HepG2 (cell line): ENCODE measurements around the gene FALEC. TPM values are rescaled to one million over a fixed set of nuclear protein-coding genes. Genes with fewer than 3 reads are reported as not detected.
A peak's percentile ranks its signal among the peaks of the same experiment; 100 is the strongest.

Source experiments
- CAMTA2 ChIP-seq: sonication (generic); formaldehyde crosslinking; IDR thresholded peaks from 2 replicates; pipeline ENCODE4 v1.4.0; 2020; ENCODE audit warnings: mild to moderate bottlenecking, missing genetic modification reagents, borderline replicate concordance
- CTCF ChIP-seq: sonication (generic); formaldehyde crosslinking; IDR thresholded peaks from 2 replicates; pipeline ENCODE4 v1.5.0; 2020; ENCODE audit warnings: mild to moderate bottlenecking, missing genetic modification reagents, moderate library complexity
- DDIT3 ChIP-seq: sonication (generic); formaldehyde crosslinking; IDR thresholded peaks from 2 replicates; pipeline ENCODE4 v1.4.0; 2020; ENCODE audit warnings: mild to moderate bottlenecking, missing genetic modification reagents
- GATA4 ChIP-seq: sonication (generic); IDR thresholded peaks from 2 replicates; pipeline ENCODE4 v1.6.1; 2016; ENCODE audit warnings: antibody characterized with exemption, low read depth, borderline replicate concordance
- HNF4G ChIP-seq, 2 experiments: sonication (generic) in 1 of 2; formaldehyde crosslinking in 1 of 2; IDR thresholded peaks; 2 replicates each; pipeline versions ENCODE4 v1.4.0 to v1.6.1; 2011 to 2020; ENCODE audit warnings: borderline replicate concordance in 2 of 2, low read depth in 2 of 2, mild to moderate bottlenecking in 2 of 2, low read length in 1 of 2, missing genetic modification reagents in 1 of 2, moderate library complexity in 1 of 2
- ISX ChIP-seq: sonication (generic); formaldehyde crosslinking; conservative IDR thresholded peaks from 2 replicates; pipeline ENCODE4 v1.5.0; 2020; ENCODE audit warnings: missing genetic modification reagents
- KLF6 ChIP-seq: IDR thresholded peaks from 2 replicates; pipeline ENCODE4 v1.8.0; 2016; ENCODE audit warnings: missing biosample characterization, missing genetic modification reagents
- KMT2B ChIP-seq: IDR thresholded peaks from 2 replicates; pipeline ENCODE4 v1.6.1; 2016; ENCODE audit warnings: missing genetic modification reagents, missing compliant biosample characterization
- NFE2L2 ChIP-seq: fragments of 150-350 bp; IDR thresholded peaks from 2 replicates; pipeline ENCODE4 v1.6.1; 2014; ENCODE audit warnings: low read length
- PAXIP1 ChIP-seq: sonication (generic); formaldehyde crosslinking; conservative IDR thresholded peaks from 2 replicates; pipeline ENCODE4 v1.4.0; 2020; ENCODE audit warnings: mild to moderate bottlenecking, missing genetic modification reagents, moderate library complexity
- PCBP2 ChIP-seq: fragments of 200-400 bp; formaldehyde crosslinking; optimal IDR thresholded peaks from 2 replicates; pipeline ENCODE3; 2018; ENCODE audit warnings: low read length, low read depth; ENCODE audit not compliant: poor library complexity, severe bottlenecking
- RXRB ChIP-seq: IDR thresholded peaks from 2 replicates; pipeline ENCODE4 v1.6.1; 2016; ENCODE audit warnings: borderline replicate concordance, missing genetic modification reagents, missing compliant biosample characterization
- SIX4 ChIP-seq: sonication (generic); formaldehyde crosslinking; IDR thresholded peaks from 2 replicates; pipeline ENCODE4 v1.4.0; 2020; ENCODE audit warnings: missing genetic modification reagents
- SNAPC2 ChIP-seq: sonication (generic); formaldehyde crosslinking; IDR thresholded peaks from 2 replicates; pipeline ENCODE4 v1.8.1; 2022; ENCODE audit warnings: mild to moderate bottlenecking, missing genetic modification reagents
- XRCC5 ChIP-seq: fragments of 200-400 bp; formaldehyde crosslinking; optimal IDR thresholded peaks from 2 replicates; pipeline ENCODE3; 2017; ENCODE audit warnings: mild to moderate bottlenecking, low read length
- ZNF333 ChIP-seq: sonication (generic); formaldehyde crosslinking; IDR thresholded peaks from 2 replicates; pipeline ENCODE4 v1.4.0; 2020; ENCODE audit warnings: mild to moderate bottlenecking, missing genetic modification reagents, borderline replicate concordance
- ZNF768 ChIP-seq: sonication (generic); formaldehyde crosslinking; IDR thresholded peaks from 2 replicates; pipeline ENCODE4 v1.4.0; 2020; ENCODE audit warnings: missing genetic modification reagents
- ZNF772 ChIP-seq: sonication (generic); formaldehyde crosslinking; IDR thresholded peaks from 2 replicates; pipeline ENCODE4 v1.5.0; 2020; ENCODE audit warnings: mild to moderate bottlenecking, missing genetic modification reagents
- ZNF788 ChIP-seq: sonication (generic); formaldehyde crosslinking; IDR thresholded peaks from 2 replicates; pipeline ENCODE4 v1.5.0; 2020; ENCODE audit warnings: mild to moderate bottlenecking, missing genetic modification reagents, borderline replicate concordance
- polyA plus RNA-seq, 8 experiments: library from polyadenylated mRNA; depleted of rRNA in 3 of 8; stranded (reverse) in 7 of 8; unstranded in 1 of 8; fragments of >200 nt; fragmentation: Illumina TruSeq in 4 of 8; extraction: Trizol in 4 of 8; gene quantifications; 2 replicates each; pipeline versions ENCODE4 v1.2.1 to v1.2.3, GENCODE V29; 2011 to 2016; ENCODE audit warnings: low read depth in 4 of 8, missing spikeins in 1 of 8, mixed read lengths in 1 of 8; ENCODE audit not compliant: insufficient read depth in 1 of 8
- total RNA-seq, 5 experiments: library from RNA; depleted of rRNA; stranded (reverse); fragments of >200 nt; fragmentation: Illumina TruSeq; extraction: Trizol; gene quantifications; 2 replicates each; pipeline ENCODE4 v1.2.3, GENCODE V29; 2016; ENCODE audit warnings: low read depth in 1 of 5
- TF ChIP-seq, protein P1 (sequence below): sonication (generic); formaldehyde crosslinking; IDR thresholded peaks from 2 replicates; pipeline ENCODE4 v1.8.1; 2023; ENCODE audit warnings: mild to moderate bottlenecking, moderate library complexity, missing genetic modification reagents
- TF ChIP-seq, protein P2 (sequence below): sonication (generic); formaldehyde crosslinking; conservative IDR thresholded peaks from 2 replicates; pipeline ENCODE4 v1.8.1; 2023; ENCODE audit warnings: missing genetic modification reagents

The FALEC gene
- total and polyA plus RNA-seq, 2 of the 13 experiments (the other 11 are each of a cell fraction or from before 2014, with no cell fraction given): 0.33 to 0.71 TPM

DNA sequence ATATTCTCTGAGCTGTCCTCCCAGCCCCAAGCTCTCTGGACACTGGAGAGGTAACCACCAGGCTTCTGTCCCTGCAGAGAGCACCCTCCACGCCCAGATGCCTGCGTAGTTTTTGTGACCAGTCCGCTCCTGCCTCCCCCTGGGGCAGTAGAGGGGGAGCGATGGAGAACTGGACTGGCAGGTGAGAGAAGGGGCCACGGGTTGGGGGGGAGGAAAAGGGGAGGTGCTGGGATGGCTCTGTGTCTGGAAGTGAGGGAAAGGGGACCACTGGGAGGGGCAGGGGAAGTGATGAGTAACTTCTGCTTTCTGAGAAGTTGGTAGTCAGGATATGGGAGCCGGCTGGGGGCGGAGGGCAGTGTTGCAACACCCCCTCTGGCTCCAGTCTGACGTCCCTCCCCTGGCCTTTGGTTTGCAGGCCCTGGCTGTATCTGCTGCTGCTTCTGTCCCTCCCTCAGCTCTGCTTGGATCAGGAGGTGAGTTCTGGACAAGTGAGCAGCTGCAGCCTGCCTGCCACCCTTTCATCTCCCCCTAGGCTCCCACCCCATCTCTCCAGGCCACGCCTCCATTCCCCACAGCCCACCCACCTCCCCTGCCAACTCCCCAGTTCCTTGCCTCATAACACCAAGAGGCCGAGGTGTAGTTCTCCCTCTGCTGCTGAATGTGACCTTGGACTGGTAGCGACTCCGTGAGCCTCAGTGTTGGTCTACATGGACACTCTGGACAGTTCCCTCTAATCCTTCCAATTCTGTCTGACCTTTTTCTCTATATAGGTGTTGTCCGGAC is 36.8 kb downstream of the FALEC start (continued):
- TF ChIP-seq PAXIP1 (CRISPR knock-in tag) (peak; percentile 72), SIX4 (no peak), ZNF768 (no peak), XRCC5 (no peak), GATA4 (no peak), KMT2B (CRISPR knock-in tag) (no peak), CTCF (CRISPR knock-in tag) (0 out of 2 replicates have a peak, but pooled peaks have one; percentile 22), HNF4G (IDR thresholded peaks at IDR 0.05; ENCODE audit: borderline replicate concordance, low read depth, low read length) (peak; percentile 42; the same call in 1 of the 2 replicates), HNF4G (CRISPR knock-in tag; IDR thresholded peaks at IDR 0.05; ENCODE audit: borderline replicate concordance, low read depth) (no peak; the same call in 1 of the 2 replicates), ZNF788 (CRISPR knock-in tag) (peak; percentile 35; the same call in 1 of the 2 replicates), ZNF772 (CRISPR knock-in tag) (0 out of 2 replicates have a peak, but pooled peaks have one; percentile 28), ISX (CRISPR knock-in tag) (no peak), KLF6 (CRISPR knock-in tag) (peak; percentile 74; the same call in 1 of the 2 replicates), NFE2L2 (no peak), DDIT3 (CRISPR knock-in tag) (no peak), SNAPC2 (no peak), PCBP2 (peak; percentile 63), ZNF333 (no peak), CAMTA2 (CRISPR knock-in tag) (no peak), RXRB (peak; percentile 73; the same call in 1 of the 2 replicates)
- TF ChIP-seq, protein P1, sequence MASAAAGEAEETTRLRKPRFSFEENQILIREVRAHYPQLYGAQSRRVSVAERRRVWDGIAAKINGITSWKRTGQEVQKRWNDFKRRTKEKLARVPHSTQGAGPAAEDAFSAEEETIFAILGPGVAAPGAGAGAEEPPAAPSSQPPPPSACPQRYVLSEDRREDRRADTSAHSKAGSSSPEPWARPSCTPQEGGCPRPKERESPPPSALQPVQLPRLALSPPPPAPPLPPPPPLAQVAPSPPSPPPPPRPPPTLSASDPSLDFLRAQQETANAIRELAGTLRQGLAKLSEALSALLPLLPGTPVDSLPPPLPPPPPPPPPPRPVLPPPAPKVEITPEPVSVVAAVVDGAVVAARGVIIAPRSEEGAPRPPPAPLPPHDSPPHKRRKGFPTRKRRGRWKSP: no peak
- TF ChIP-seq, protein P2, sequence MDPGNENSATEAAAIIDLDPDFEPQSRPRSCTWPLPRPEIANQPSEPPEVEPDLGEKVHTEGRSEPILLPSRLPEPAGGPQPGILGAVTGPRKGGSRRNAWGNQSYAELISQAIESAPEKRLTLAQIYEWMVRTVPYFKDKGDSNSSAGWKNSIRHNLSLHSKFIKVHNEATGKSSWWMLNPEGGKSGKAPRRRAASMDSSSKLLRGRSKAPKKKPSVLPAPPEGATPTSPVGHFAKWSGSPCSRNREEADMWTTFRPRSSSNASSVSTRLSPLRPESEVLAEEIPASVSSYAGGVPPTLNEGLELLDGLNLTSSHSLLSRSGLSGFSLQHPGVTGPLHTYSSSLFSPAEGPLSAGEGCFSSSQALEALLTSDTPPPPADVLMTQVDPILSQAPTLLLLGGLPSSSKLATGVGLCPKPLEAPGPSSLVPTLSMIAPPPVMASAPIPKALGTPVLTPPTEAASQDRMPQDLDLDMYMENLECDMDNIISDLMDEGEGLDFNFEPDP (CRISPR knock-in tag): no peak
